ENCODE data around the gene SARS1.

SARS1 gene

DNA sequence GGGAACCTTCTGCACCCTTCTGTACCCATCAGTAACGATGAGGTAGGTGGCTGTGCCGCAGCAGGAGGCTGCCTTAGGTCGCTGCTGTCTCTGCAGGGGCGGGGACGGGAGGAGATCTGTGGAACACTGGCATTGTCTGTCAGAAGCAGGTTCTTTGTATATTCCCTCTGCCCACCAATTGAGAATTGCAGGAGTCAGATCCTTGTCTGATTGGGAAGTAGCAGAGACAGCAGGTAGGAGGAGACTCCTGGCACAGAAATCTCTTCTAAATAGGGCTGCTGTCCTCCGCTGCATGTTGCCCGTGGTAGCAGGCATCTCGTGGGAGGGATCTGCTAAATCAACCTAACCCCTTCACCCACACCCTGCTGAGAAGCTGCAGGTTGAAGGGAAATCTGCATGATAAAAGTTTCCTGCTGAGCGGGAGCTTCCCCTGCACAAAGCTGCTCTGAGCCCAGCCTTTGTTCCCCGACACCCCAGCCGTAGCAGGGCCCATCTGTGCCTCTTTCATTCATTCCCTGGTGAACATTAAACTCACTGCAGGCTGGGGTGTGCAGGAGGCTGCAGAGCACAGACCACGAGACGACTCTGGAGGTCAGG, 15.9 kb downstream of the SARS1 start:
- no peak for FAIRE-seq

DNA sequence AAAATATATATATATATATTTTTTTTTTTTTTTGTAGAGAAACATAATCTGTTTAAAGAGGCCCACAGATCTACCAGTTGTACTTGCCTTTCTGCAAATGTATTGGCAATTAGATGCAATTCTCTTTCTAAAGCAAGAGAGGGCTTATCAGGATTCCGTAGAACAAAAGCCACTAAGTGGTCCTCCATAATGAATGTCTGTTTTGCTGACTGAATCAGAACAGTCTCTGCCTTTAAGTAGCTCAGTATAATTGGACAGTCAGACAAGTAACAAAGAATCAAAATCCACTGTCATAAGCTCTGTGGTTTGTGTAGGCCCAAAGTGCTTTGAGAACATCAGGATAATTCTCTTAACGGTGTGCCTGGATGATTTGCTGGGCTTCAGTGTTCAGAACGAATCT, 17.3 kb downstream of the SARS1 start:
- no peak for FAIRE-seq

DNA sequence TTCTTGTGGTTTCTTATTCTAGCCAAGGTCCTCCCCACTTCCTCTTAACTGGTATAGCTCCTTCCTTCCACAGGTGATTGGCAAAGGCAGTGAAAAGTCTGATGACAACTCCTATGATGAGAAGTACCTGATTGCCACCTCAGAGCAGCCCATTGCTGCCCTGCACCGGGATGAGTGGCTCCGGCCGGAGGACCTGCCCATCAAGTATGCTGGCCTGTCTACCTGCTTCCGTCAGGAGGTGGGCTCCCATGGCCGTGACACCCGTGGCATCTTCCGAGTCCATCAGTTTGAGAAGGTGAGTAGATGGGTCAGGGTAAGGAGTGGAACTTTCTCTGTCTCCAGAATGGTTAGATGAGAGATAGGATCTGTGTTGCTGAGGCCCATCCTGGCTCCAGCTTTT, 21.4 kb downstream of the SARS1 start:
- FAIRE-seq: no peak

DNA sequence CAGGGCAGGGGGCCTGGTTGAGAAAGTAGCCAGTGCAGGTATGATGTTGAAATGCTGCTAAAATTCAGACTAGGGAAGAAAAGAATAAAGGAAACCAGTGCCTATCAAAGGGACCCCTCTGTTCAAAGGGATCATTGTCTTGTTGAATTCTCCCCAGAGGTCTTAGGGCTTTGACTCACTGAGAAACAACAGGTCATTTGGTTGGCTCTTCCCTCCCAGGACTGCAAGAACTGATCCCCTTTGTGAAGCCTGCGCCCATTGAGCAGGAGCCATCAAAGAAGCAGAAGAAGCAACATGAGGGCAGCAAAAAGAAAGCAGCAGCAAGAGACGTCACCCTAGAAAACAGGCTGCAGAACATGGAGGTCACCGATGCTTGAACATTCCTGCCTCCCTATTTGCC, 23.8 kb downstream of the SARS1 start:
- FAIRE-seq: no peak

DNA sequence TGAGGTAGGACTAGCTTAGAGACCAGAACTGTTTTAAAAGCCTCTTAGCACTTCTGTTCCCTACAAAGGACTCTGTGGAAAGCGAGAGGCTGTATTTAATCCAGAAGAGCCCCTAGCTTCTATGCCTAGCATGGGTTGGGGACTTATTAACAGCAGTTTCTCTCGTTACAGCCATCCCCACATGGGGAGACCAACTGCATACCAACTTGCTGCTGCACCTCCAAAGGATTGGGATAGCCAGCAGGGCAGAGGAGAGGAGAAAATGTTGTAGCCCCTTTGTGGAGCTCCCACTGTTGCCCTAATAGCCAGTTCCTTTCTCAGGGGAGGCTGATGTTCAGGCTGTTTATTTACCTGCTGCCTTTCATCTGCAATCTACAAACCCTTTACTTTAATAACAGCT, 24.7 kb downstream of the SARS1 start:
- FAIRE-seq: no peak

DNA sequence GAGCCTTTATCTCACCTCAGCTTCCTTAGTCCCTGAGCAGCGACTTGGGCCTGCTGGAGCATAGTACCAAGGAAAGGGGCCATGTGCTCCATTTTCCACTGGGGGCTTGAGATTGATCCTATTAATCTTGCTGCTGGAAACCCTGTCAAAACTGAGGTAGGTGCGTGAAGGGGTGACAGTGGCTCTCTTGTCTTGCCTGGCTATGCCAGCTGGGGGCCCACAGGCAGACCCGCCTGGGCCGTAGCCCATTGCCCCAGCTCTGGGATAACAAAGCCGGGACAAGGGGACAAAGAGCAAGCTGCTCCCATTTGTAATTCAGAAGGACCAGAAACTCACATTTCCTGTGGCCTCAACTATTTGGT, 25.3 kb downstream of the SARS1 start:
- no peak for FAIRE-seq

DNA sequence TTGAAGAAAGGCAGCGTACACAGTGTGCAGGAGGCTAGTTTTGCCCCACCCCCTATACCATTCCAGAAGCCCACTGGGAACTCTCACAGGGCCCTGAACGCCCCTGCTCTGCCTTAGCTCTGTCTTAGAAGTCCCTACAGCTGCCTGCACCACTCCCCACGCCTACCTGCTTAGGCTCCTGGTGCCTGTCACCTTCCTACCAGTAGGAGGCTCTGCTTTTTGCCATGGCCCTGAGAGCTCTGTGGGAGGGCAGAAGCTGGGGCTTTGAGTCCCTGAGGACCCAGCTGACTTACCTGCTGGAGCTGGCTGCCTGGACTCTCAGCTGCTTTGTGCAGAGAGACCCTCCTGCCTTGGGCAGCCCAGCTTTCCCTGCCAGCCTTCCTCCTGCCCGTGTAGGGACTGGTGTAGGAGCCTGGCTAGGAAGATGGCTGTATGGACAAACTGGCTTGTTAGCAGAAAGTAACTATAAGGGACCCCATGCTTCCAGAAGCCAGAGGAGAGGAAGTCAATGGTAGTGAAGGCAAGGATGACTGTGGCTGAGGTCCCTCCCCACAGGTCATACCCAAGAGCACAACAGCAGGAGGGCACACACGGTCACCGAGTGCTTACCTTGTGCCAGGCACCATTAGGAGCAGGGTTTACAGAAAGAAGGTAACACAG, 25.8 kb downstream of the SARS1 start:
- FAIRE-seq: no peak

DNA sequence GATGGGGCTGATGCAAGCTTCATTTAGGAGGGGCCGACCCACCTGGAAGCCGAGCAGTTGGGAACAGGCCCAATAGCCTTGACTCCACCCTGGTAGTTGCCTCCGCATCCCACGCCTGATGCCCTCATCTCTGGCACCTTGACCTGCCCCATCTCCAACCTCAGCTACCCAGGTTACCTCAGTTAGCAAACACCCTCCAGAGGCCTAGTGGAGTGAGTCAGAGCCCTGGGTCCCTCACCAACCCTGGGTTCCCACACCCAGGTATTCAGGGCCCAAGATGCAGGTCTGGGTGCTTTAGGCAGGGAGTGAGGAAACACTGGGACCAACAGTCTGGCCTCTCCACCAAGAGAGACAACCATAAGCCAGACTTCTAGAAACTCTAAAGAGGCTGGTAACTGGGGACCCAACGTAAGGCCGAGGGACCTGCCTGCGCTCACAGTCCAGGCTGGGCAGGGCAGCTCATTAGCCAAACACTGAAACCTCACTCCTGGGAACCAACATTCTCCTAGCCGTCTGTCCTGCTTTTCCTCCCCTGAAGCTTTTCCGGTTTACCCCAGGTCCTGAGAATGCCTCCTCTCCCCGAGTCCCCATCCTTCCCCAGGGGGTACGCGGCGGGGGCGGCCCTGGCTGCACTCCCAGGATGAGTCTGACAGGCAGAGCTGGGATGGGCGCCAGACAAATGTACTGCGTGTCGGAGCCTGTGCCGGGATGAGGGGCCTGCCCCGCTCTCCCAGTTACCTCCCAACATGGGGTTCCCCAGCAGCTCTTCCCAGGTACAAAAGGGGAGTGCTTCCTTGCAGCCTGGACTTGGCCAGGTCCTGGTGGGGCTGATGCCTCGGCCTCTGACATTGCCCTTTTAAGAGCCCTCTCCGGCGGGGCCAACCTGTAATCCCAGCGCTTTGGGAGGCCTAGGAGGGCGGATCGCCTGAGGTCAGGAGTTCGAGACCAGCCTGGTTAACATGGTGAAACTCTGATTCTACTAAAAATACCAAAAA, 26.7 kb downstream of the SARS1 start:
- no peak for FAIRE-seq

DNA sequence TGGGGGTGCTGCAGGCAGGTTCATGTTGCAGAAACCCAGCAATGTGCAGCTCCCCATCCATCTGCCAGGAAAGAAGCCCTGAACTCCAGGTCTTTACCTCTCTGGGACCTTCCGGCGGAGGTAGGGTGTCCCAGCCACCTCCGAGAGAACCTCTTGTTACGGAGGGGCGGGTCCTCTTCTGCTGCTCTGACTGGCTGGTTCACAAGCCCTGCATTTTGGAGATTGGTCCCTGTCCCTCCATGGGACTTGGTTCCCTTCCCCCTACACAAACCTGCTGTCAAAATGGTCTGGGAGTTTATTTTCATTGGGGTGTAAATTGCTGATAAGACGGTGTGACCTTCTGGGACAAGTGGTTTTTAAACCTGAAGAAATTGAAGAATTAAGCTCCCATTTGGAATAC, 27.6 kb downstream of the SARS1 start:
- no peak for FAIRE-seq

DNA sequence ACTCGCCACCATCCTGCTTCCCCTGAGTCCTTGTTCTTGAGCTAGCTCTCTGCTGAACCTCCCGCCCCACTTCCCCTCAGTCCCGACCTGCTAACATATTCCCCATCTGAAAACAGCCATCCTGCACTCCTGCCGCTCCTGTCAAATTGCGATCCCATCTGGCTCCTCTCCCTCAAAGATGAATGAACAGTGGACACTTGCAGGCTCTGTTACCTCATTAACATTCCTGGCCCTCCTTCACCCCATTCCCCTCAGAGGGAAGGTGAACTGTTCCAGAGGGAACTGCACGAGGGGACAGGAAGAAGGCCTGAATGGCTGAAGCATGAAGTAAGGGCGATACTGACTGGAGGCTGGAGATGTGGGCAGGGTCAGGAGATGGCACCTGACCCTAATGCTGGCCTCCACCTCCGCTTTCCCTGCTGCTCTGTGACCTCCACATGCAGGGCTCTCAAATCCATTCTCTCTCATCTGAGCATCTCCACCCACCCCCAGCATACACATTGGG, 28.2 kb downstream of the SARS1 start:
- FAIRE-seq: no peak

DNA sequence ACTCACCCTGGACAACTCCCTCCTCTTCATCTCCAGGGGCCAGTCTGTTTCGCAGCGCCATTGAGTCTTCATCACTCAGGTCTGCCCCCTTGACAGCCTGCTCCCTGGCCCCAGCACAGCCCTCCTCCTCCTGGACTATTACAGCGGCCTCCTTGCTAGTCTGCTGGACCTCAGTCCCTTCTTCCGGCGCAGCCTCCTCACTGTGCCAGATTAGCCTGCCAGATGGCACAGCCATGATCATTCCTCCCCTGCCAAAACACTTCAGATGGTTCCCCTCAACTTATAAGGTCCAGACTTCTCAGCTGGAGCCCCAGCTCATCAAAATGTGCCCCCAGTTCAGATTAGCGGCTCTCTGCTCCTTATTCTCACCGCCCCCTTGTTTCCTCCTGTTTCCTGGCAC, 28.7 kb downstream of the SARS1 start:
- FAIRE-seq: no peak

DNA sequence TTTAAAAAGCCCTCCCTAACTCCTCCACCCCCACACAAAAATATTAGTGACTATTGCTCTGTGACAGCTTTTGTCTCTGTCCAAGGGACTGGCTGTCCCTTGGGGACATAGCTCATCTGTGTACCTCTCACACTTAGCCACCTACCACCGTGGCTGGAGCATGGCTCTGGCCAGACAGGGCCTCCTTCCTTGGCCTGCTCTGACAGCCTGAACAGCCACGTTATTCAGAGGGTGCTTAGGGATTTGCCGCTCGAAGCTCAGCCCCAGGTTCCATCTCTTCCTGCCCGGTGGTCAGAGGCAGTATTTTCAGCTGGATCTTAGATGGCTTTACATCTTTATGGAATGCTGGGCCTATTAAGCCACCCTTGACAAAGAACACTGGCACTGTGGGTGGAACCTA, 29.5 kb downstream of the SARS1 start:
- FAIRE-seq: no peak

DNA sequence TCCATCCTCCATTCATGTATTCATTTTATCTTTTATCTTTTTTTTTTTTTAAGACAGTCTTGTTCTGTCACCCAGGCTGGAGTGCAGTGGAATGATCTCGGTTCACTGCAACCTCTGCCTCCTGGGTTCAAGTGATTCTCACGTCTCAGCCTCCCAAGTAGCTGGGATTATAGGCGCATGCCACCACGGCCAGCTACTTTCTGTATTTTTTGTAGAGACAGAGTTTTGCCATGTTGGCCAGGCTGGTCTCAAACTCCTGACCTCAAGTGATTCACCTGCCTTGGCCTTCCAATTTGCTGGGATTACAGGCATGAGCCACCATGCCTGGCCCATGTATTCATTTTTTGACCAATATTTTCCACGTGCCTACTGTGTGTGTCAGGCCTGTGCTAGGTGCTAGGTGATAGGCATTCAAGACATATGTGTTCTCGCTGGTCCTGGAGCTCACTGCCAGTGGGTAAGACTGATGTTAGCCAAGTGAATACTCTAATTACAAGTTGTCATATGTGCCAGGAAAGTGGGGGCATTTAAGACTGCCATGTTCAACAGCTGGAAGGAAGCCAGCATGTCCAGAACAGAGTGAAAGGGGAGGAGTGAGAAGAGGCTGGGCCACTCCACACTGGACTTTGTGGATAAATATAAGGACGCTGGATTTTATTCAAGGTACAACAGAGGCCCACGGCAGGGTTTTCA, 30.3 kb downstream of the SARS1 start:
- no peak for FAIRE-seq

DNA sequence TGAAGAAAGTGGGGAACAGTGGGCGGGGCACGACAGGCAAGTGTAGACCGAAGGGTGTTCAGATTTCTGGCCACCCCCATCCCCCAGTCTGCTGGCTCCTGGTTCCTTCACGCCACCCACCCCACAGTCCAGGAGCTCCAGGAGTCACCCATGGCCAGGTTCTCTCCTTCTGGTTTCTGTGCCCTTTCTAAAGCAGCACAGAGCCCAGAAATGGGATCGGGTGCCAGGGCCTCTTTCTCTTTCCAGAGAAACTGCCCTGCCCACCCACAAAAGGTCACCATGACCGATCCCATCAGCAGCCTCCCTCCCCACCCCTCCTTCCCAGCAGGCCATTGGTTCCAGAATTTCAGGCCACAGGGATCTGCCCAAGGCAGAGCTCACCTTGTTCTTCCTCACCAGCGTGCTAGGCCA, 32.4 kb downstream of the SARS1 start:
- no peak for FAIRE-seq

DNA sequence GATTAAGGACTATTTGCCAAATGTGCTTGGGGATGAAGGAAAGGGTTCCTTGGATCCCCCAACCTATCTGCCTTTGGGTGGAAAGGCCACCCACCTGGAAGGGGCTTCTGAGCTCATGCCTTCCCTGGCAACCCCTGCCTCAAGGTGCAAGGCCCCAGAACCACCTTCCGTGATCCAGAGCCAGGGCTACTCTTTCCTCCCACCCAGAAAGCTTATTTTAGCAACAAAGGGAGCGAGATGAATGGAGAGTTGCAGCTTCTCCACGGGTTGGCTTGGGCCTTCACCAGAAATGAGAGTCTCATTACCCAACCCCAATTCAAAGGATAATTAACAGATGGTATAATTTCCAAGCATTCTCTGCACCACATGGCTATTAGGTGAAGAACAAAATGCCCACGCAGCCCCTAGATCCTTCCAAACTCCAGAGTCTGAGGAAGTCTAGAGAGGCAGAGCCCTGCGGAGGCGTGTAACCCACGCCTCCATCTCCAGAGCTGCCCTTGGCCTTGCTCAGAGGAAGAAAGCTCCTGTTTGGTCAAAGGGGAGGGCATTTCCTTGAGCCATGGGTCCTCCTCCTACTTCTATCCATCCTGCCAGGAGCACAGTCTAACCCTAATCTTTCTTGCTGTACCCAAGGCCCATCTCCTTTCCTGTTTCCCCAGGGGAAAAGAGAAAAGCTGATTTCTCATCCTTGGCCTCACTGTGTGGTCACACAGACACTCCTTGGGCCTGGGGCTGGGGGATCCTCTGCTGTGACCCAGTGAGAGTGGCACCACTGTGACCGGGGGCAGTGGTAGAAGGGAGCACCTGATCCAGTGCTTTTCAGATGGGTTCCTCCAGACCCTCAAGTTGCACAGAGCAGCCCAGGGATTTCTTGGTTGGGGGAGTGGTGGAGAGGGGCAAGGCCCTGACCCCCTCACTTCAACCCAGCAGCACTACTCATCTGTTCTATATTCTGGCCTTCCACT, 34.0 kb downstream of the SARS1 start:
- FAIRE-seq: no peak

DNA sequence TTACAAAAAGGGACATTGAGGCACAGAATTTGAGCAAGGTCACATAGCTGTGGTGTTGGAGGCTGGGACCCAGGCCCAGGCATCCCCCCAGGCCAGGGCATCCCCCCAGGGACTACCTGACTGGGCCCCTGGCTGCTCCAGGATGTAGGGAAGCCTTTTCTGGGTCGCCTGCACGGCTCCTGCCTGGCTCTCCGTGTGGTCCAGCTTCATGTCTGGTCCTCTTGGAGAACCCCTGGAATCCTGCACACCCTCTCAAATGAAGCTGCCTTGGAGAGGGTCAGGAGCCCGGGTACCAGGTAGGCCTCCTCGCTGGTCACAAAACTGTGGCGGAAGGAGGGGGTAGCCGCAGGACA, 34.7 kb downstream of the SARS1 start:
- no peak for FAIRE-seq

DNA sequence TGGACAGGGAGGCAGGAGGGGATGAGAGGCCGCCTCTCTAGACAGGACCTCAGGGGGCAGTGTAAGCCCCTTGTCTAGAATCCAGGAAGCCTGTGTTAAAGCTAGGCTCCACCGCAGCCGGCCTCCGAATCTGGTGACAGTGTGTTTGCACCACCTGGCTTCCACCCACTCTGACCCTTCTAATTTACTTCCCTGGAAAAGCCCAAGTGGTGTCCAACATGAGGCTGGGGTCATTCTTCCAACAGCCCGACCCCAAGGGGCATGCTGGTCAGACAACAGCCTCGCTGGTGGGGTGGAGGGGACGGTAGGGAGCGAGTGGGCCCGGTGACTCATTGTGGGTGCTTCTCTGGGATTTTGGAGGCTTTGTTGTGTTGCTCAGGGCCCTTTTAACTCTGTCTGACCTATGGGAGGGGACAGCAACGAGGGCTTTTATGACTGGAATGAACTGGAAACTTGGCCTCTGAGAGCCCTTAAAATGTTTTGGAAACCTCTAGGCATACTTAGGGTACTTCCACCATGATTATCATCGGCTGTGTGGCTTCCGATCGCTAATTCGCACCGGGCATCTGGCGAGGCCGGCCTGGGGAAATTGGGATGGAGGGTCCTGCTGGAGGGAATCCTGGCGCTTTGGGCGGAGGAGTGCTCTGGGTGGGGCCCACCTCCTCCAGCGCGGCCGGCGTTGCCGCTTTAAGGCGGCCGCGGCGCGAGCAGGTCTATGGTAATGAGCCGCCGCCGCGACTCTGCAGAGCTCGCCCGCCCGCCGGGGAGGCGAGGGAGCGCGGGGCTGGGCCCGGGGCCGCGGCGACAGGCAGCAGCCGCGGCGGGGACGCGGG, 35.3 kb downstream of the SARS1 start, which contains the start of gene CELSR2:
CELSR2 (plus strand) TSS at position 743 of the 833 bp plus-strand sequence. CDS start 541 bp downstream, outside the sequence.
- no peak for FAIRE-seq

DNA sequence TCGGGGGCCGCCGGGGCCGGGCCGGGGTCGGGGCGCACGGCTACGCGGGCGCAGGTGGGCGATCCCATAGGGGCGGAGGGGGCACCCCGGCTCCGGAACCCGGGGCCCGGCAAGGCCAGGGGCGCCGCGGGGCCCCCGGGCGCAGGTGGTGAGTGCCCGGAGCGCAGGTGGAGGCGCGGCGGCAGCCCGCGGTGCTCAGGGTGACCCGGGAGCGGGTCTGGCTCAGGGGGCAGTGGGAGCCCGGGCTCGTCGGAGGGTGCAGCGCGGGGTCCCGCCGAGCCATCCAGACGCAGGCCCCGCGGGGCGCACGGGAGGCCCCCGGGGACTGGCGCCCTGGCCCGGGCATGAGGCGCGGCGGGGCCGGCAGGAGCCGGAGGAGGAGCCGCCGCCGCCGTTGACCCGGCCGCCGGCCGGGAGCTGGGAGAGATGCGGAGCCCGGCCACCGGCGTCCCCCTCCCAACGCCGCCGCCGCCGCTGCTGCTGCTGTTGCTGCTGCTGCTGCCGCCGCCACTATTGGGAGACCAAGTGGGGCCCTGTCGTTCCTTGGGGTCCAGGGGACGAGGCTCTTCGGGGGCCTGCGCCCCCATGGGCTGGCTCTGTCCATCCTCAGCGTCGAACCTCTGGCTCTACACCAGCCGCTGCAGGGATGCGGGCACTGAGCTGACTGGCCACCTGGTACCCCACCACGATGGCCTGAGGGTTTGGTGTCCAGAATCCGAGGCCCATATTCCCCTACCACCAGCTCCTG, 36.1 kb downstream of the SARS1 start:
- no peak for FAIRE-seq

DNA sequence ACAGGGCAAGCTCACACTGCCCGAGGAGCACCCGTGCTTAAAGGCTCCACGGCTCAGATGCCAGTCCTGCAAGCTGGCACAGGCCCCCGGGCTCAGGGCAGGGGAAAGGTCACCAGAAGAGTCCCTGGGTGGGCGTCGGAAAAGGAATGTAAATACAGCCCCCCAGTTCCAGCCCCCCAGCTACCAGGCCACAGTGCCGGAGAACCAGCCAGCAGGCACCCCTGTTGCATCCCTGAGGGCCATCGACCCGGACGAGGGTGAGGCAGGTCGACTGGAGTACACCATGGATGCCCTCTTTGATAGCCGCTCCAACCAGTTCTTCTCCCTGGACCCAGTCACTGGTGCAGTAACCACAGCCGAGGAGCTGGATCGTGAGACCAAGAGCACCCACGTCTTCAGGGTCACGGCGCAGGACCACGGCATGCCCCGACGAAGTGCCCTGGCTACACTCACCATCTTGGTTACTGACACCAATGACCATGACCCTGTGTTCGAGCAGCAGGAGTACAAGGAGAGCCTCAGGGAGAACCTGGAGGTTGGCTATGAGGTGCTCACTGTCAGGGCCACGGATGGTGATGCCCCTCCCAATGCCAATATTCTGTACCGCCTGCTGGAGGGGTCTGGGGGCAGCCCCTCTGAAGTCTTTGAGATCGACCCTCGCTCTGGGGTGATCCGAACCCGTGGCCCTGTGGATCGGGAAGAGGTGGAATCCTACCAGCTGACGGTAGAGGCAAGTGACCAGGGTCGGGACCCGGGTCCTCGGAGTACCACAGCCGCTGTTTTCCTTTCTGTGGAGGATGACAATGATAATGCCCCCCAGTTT, 36.9 kb downstream of the SARS1 start:
- no peak for FAIRE-seq

Measured in G401.6 (cell line).